HG02973 (cell line): ENCODE data around the gene CEACAM19.
"Not testable (repeated sequence)": the region's sequence is repeated elsewhere in the genome, so short reads cannot be mapped to it uniquely, and the experiment has no call there.

ENCODE experiments used
- ATAC-seq: cut with Tn5 transposase; IDR thresholded peaks from one replicate; pipeline ENCODE4 v1.9.1; 2021; ENCODE audit warnings: moderate library complexity; ENCODE audit not compliant: unreplicated experiment

Gene CEACAM19

DNA sequence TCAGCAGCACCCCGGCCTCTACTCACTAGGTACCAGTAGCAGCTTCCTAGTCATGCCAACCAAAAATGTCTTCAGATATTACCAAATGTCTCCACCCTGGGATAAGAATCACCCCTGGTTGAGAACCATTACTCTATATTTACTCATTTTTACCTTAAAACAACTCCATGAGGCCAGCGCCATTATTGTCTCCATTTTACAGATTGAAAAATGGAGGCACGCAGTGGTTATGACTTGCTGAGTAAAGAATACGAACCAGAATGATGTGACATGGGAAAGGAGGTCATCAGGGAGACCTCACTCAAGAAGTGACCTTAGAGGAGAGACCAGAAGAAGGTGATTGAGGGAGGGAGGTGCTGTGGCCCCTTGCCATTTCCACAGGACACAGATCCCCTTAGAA lies 2.2 kb downstream of the CEACAM19 start:
- no peak for ATAC-seq

DNA sequence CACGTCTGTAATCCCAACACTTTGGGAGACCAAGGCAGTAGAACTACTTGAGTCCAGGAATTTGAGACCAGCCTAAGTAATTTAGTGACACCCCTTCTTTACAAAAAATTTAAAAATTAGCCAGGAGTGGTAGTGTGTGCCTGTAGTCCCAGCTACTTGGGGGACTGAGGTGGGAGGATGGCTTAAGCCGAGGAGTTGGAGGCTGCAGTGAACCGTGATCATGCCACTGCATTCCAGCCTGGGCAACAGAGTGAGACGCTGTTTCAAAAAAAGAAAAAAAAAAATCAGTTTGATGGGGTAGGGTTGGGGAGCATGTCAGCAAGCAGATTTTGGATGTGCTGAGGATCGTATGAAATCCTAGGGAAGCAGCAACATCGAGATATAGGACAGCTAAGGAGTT lies 4.2 kb downstream of the CEACAM19 start:
- no peak for ATAC-seq

DNA sequence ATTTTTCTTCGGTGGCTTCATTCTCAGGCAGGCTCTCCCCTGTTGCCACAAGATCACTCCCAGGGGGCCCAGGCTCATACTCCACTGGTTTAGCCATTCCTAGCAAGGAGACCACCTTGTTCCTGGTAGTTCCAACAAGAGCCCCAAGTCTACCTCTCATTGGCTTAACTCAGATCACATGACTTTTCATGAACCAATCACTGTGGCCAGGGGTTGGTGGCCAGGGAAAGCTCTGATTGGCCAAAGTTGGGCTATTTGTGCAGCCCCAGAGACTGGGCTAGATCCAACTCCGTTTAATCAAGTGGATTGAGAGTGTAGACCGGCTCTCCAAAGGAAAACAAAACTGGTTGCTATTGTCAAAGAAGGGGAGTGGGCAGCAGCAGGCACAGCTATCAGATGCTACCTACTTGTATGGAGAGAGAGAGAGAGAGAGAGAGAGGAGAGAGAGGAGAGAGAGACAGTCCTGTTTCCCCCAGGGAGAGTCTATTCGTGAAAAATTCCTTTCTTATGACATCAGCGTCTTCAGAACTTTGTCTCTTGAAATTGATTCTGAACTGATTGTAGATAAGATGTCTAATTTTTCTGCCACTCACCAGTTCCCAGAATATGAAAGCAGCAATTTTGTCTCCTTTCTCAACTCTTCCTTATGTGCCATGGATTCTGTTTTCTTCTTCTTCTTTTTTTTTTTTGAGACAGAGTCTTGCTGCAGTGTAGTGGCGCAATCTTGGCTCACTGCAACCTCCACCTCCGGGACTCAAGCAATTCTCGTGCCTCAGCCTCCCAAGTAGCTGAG lies 5.9 kb downstream of the CEACAM19 start:
- no peak for ATAC-seq

- no peak for ATAC-seq
Measured at GRCh38 chr19:44680536-44680935, 9.3 kb downstream of the CEACAM19 start.

- no peak for ATAC-seq
Measured at GRCh38 chr19:44681992-44682790, 10.9 kb downstream of the CEACAM19 start.

DNA sequence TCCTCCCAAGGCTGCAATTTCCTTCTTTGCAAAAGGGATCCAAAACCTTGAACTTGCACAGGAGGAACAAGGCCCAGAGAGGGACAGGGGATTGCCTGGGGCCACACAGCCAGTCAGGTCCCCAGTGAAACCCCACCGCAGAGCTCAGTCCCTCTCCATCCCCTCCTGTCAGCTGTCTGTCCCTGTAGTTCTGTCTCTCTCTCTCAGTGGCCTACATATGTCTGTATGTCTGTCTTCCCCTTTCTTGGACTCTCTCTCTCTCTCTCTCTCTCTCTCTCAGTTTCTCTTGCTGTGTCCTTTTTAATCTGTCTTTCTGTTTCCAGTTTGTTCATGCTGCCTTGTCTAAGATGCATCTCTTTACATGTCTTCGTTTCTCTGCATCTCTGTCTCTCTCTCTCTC lies 11.5 kb downstream of the CEACAM19 start:
- no peak for ATAC-seq

DNA sequence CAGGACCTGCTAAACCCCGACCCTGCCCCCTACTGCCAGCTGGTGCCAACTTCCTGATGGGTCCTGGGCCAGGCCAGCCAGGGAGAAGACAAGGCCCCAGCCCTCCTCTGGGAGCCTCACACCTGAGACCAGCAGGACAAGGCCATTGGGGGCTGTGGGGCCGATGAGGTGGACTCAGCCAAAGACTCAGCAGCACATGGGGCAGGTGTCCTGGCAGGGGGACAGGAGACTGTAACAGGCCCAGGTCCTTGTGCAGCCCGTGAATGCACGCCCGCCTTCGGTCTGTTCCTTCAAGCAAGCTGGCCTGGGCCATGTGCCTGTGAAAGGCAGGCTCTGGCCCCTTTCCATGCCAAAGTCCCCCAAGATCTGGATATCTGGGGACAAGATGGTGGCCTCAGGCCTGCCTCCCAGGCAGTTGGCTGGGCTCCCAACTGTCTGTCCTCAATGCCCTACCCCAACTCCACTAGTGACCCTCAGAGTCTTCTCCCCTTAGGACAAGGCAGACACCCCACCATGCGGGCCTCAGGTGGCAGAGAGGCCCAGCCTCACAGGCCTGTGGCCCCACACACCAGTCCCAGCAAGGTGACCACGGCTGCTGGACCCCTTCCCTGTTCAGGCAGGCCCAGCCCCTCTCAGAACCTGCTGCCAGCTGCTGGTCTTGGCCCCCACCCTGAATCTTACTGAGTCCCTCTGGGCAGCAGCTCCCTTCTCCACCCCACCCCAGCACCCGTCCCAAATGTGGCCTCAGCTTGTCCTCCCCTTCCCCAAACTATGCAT lies 12.3 kb downstream of the CEACAM19 start:
- ATAC-seq, result no peak

GRCh38 chr19:44684396-44684795 lies 13.1 kb downstream of the CEACAM19 start:
- ATAC-seq, result not testable (repeated sequence)

GRCh38 chr19:44684892-44685863 lies 13.9 kb downstream of the CEACAM19 start:
- ATAC-seq, result no peak

- ATAC-seq, result no peak
Measured at GRCh38 chr19:44685877-44686276, 14.6 kb downstream of the CEACAM19 start.

DNA sequence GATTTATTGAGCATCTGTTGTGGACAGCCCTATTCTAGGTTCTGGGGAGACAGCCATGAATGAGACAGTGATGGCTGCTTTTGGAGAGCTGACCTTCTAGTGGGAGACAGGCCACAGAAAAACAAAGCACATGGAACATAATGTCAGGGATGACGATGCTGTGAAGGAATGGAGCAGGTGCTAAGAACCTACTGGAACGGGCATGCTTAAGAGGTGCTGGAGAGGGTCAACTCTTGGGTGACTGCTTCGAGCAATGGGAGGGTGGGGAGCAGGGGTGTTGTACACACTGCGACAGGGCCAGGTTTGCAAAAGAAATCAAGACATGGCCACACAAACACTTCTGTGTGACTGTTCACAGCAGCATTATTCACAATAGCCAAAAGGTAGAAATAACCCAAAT lies 15.6 kb downstream of the CEACAM19 start:
- ATAC-seq, result no peak

DNA sequence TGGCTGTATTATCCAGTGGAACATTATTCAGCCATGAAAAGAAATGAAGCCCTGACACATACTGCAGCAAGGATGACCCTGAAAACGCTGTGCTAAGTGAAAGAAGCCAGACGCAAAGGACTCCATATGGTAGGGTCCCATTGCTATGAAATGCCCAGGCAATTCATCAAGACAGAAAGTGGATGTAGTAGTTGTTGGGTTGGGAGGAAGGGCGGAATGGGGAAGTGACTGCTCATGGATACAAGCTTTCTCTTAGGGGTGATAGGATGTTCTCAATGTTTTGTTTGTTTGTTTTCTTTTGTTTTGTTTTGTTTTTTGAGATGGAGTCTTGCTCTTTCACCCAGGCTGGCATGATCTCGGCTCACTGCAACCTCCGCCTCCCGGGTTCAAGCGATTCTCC lies 16.6 kb downstream of the CEACAM19 start:
- ATAC-seq, result no peak

GRCh38 chr19:44689290-44690130 lies 18.2 kb downstream of the CEACAM19 start:
- ATAC-seq, result no peak

DNA sequence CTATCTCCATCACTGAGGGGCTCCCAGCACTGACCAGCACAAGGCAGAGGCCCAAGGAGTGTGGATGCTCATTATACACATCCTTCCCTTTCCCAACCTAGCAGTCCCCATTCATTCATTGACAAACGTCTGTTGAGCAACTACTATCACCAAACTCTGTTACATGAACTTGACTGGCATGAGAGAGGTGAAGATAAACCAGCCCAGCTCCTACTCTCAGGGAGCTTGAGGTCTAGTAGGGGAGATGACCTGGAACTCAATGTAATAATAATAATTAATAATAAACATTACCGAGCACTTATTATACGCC lies 18.8 kb downstream of the CEACAM19 start:
- no peak for ATAC-seq

- no peak for ATAC-seq
Measured at GRCh38 chr19:44692379-44692721, 21.1 kb downstream of the CEACAM19 start.

DNA sequence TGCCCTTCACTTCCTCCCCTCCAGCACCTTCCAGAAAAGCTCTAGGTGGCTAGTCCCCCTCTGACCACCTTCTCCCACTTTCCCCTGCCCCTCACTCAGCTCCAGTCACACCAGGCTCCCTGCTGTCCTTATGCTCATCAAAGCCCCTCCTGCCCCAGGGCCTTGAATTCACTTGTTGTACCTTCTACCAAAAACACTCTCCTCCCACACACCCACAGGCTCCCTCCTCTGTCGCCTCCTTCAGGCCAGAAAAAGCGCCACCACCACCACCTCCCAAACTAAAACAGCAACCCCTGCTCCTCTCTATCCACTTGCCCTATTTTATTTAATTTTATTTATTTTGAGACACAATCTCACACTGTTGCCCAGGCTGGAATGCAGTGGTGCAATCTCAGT lies 22.9 kb downstream of the CEACAM19 start:
- no peak for ATAC-seq

DNA sequence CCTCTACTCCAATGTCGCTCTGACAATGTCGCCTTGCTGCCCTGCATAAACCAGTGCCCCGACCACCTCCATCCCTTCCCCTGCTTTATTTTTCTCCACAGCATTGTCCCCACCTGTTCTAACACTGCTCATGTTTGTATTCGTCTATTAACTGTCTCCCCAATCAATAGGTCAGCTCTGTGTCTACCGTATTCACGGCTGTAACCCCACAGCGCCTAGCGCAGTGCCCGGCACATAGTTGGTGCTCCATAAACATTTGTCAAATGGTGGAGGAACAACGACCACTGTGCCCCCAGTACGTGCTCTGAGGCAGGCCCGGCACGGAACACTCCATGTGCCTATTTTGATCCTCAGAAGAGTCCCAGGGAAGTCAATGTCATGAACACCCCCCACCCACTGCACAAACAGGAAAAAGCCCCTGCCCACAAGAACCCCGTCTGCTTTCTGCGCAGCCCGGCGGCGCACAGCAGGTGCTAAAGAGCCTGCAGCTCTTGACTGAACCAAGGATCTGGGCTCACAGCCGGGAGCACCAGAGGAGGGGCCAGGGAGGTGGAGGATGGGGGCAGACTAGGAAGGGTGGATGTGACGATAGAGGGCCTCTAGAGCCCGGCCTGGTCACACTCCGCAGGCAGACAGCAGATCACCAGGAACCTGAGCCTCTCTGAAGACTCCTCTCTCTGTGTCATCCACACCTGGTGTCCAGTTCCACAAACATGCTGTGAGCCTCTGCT lies 25.8 kb downstream of the CEACAM19 start:
- ATAC-seq, result no peak

GRCh38 chr19:44697670-44698034 lies 26.4 kb downstream of the CEACAM19 start:
- ATAC-seq, result no peak
